ENCODE results near the gene RNF222. TPM values are rescaled to one million over a fixed set of nuclear protein-coding genes. Genes with fewer than 3 reads are reported as not detected.

Gene RNF222
- total RNA-seq, 4 donors from 2014 or later, result not detected

DNA sequence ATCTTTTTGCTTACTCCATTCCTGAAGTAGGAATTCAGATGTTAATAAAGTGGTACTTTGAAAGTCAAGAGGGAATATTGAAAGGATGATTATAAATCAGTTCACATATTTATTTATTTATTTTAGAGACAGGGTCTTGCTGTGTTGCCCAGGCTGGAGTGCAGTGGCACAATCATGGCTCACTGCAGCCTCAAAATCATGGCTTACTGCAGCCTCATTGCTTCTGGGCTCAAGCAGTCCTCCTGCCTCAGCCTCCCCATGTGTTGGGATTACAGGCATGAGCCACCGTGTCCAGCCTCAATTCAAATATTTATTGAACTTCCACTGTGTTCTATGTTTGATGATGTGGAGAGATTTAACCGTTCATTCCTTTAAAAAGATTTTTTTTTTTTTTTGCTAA, 44.7 kb upstream of the RNF222 start:
- Histone ChIP-seq H3K4me3 (no peak overlapping the region), H3K27me3 (no peaks in the 10 kb centered on the region), H3K36me3 (peaks cover 0 to 30% (median 11%) of the 10 kb centered on the region in 4 donors), H3K9me3 (no peaks in the 10 kb centered on the region), H3K27ac (no peak overlapping the region), H3K4me1 (peaks cover 6 to 25% (median 12%) of the 10 kb centered on the region in 4 donors)
- no peak for DNase-seq
- in situ Hi-C loops (cut with MboI; ENCODE audit: low pct_ligation_motif_present in 1 of 4, low pct_unique_long_range_greater_than_20kb in 1 of 4, low sequenced_read_pairs in 3 of 4) (no loop called here), intact Hi-C loops (cut with DNase I; ENCODE audit: low total_unique reads) (no loop called here)
- WGBS, 2 donors (ENCODE audit: low coverage in 1 of 2), result 93 to 95% methylated on average over 2 of the region's 2 CpGs
- no peak for TF ChIP-seq POLR2AphosphoS5 (IDR thresholded peaks at IDR 0.05)
- TF ChIP-seq EP300 (IDR thresholded peaks at IDR 0.05; ENCODE audit: low read depth), result no peak
- no peak for TF ChIP-seq POLR2A (IDR thresholded peaks at IDR 0.05)
- TF ChIP-seq, protein P1, sequence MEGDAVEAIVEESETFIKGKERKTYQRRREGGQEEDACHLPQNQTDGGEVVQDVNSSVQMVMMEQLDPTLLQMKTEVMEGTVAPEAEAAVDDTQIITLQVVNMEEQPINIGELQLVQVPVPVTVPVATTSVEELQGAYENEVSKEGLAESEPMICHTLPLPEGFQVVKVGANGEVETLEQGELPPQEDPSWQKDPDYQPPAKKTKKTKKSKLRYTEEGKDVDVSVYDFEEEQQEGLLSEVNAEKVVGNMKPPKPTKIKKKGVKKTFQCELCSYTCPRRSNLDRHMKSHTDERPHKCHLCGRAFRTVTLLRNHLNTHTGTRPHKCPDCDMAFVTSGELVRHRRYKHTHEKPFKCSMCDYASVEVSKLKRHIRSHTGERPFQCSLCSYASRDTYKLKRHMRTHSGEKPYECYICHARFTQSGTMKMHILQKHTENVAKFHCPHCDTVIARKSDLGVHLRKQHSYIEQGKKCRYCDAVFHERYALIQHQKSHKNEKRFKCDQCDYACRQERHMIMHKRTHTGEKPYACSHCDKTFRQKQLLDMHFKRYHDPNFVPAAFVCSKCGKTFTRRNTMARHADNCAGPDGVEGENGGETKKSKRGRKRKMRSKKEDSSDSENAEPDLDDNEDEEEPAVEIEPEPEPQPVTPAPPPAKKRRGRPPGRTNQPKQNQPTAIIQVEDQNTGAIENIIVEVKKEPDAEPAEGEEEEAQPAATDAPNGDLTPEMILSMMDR (IDR thresholded peaks at IDR 0.05), result no peak

DNA sequence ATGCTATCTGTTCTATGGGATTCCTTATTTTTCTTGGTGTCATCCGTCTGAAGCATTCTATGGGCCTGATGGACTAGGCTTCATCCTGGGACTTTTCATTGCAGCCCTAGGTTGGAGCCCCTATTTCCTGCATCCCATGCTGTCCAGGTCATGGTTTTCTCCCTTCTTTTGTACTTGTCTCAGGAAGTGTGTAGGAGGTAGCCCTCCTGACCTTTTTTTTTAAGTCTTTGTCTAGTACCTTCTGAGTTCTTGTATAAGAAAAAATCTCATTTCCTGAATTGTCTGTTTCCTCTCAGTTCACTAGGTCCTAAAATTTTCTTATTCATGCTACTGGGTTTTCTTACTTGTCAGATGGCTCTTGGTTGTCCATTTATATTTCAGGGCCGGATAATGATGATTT, 44.1 kb upstream of the RNF222 start:
- WGBS, 2 donors (ENCODE audit: low coverage in 1 of 2), result 92 to 100% methylated on average over 2 of the region's 2 CpGs
- no peak for DNase-seq
- no peak overlapping the region for H3K4me3 ChIP-seq
- H3K27ac ChIP-seq, result no peak overlapping the region
- H3K36me3 ChIP-seq, result peaks cover 0 to 24% (median 8%) of the 10 kb centered on the region in 4 donors
- intact Hi-C loops (cut with DNase I; ENCODE audit: low total_unique reads) (no loop called here), in situ Hi-C loops (cut with MboI; ENCODE audit: low pct_ligation_motif_present in 1 of 4, low pct_unique_long_range_greater_than_20kb in 1 of 4, low sequenced_read_pairs in 3 of 4) (no loop called here)
- TF ChIP-seq EP300 (IDR thresholded peaks at IDR 0.05; ENCODE audit: low read depth) (no peak), POLR2A (IDR thresholded peaks at IDR 0.05) (no peak), POLR2AphosphoS5 (IDR thresholded peaks at IDR 0.05) (no peak)
- TF ChIP-seq, protein P1 (IDR thresholded peaks at IDR 0.05), result no peak
- peaks cover 11 to 31% (median 17%) of the 10 kb centered on the region in 4 donors for H3K4me1 ChIP-seq
- no peaks in the 10 kb centered on the region for H3K27me3 ChIP-seq
- H3K9me3 ChIP-seq, result no peaks in the 10 kb centered on the region

DNA sequence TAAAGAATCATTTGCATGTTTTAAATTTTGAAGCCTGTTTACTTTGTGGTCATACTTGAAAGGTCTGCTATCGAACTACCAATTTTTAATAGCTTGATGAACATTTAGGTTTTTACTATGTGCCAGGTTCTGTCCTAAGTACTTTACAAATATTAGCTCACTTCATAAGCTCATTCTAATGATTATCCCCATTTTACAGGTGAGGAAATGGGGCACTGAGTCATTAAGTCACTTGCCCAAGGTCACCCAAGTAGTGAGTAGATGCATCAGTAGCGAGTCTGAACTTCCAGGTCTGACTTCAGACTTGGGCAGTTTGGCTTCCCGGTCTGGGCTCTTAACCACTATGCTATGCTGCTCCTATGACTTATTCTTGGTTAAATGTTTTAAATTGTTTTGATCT, 42.1 kb upstream of the RNF222 start:
- H3K9me3 ChIP-seq, result no peaks in the 10 kb centered on the region
- DNase-seq, result no peak
- peaks cover 0 to 7% (median 3%) of the 10 kb centered on the region in 4 donors for H3K36me3 ChIP-seq
- H3K27ac ChIP-seq, result no peak overlapping the region
- intact Hi-C loops (cut with DNase I; ENCODE audit: low total_unique reads) (no loop called here), in situ Hi-C loops (cut with MboI; ENCODE audit: low pct_ligation_motif_present in 1 of 4, low pct_unique_long_range_greater_than_20kb in 1 of 4, low sequenced_read_pairs in 3 of 4) (no loop called here)
- no peak overlapping the region for H3K4me3 ChIP-seq
- TF ChIP-seq POLR2A (IDR thresholded peaks at IDR 0.05) (no peak), EP300 (IDR thresholded peaks at IDR 0.05; ENCODE audit: low read depth) (no peak), POLR2AphosphoS5 (IDR thresholded peaks at IDR 0.05) (no peak)
- TF ChIP-seq, protein P1 (IDR thresholded peaks at IDR 0.05), result no peak
- peaks cover 11 to 35% (median 17%) of the 10 kb centered on the region in 4 donors for H3K4me1 ChIP-seq
- no peaks in the 10 kb centered on the region for H3K27me3 ChIP-seq
- 98 to 100% methylated on average over 3 of the region's 3 CpGs for WGBS, 2 donors (ENCODE audit: low coverage in 1 of 2)

DNA sequence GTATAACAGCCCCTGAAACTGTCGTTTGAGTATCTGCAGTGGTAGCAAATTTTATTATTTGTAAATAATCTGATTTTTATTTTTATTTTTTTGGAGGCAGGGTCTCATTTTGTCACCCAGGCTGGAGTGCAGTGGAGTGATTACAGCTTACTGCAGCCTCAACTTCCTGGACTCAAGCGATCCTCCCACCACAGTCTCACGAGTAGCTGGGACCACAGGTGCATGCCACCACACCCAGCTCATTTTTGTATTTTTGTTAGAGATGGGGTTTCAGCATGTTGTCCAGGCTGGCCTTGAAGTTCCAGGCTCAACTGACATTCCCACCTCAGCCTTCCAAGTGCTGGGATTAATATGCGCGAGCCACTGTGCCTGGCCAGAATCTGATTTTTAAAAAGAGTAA, 40.8 kb upstream of the RNF222 start:
- intact Hi-C loops (cut with DNase I; ENCODE audit: low total_unique reads), result no loop called here
- WGBS, 2 donors (ENCODE audit: low coverage in 1 of 2), result 83 to 85% methylated on average over 1 to 5 of the region's 5 CpGs

More for the DNA sequence above, 40.8 kb upstream of the RNF222 start:
- in situ Hi-C loops (cut with MboI; ENCODE audit: low pct_ligation_motif_present in 1 of 4, low pct_unique_long_range_greater_than_20kb in 1 of 4, low sequenced_read_pairs in 3 of 4), result no loop called here
- H3K4me3 ChIP-seq, result no peak overlapping the region
- no peaks in the 10 kb centered on the region for H3K36me3 ChIP-seq
- no peak for DNase-seq
- peaks cover 11 to 35% (median 17%) of the 10 kb centered on the region in 4 donors for H3K4me1 ChIP-seq
- no peak overlapping the region for H3K27ac ChIP-seq
- no peaks in the 10 kb centered on the region for H3K27me3 ChIP-seq
- TF ChIP-seq POLR2A (IDR thresholded peaks at IDR 0.05) (no peak), EP300 (IDR thresholded peaks at IDR 0.05; ENCODE audit: low read depth) (no peak), POLR2AphosphoS5 (IDR thresholded peaks at IDR 0.05) (no peak)
- TF ChIP-seq, protein P1 (IDR thresholded peaks at IDR 0.05), result no peak
- no peaks in the 10 kb centered on the region for H3K9me3 ChIP-seq

All from transverse colon (tissue), 4 donors.